Neutrophil (primary cell): ENCODE measurements around the gene CIB4.

ENCODE experiments used
- H3K27ac ChIP-seq: fragments of 200-600 bp; sonication (generic); 2 replicates; pipeline ENCODE4 v1.5.1; 2016; ENCODE audit warnings: mild to moderate bottlenecking, moderate library complexity
- H3K27me3 ChIP-seq: fragments of 200-600 bp; sonication (generic); 2 replicates; pipeline ENCODE4 v1.6.0; 2016; ENCODE audit warnings: mild to moderate bottlenecking
- H3K36me3 ChIP-seq: fragments of 200-600 bp; sonication (generic); 2 replicates; pipeline ENCODE4 v1.5.1; 2017
- H3K4me1 ChIP-seq, 2 experiments: fragments of 200-600 bp in 1 of 2; sonication (generic) in 1 of 2; 1 replicate in 1 of 2; 2 replicates in 1 of 2; pipeline versions ENCODE4 v1.5.1 to v1.6.1; 2013 to 2016; ENCODE audit warnings: low read depth in 1 of 2, low read length in 1 of 2, mild to moderate bottlenecking in 1 of 2, moderate library complexity in 1 of 2; ENCODE audit not compliant: control insufficient read depth in 1 of 2, insufficient read depth in 1 of 2
- H3K4me3 ChIP-seq, 2 experiments: fragments of 200-600 bp in 1 of 2; sonication (generic) in 1 of 2; 1 replicate in 1 of 2; 2 replicates in 1 of 2; pipeline ENCODE4 v1.5.1; 2013 to 2016; ENCODE audit warnings: low read depth in 1 of 2, low read length in 1 of 2, mild to moderate bottlenecking in 1 of 2, moderate library complexity in 1 of 2
- H3K9me3 ChIP-seq: fragments of 200-600 bp; sonication (generic); 2 replicates; pipeline ENCODE4 v1.5.1; 2016
- CTCF ChIP-seq: fragments of 200-600 bp; sonication (generic); IDR thresholded peaks from 2 replicates; pipeline ENCODE4 v1.5.1; 2016; ENCODE audit warnings: antibody characterized with exemption

CIB4 gene

GRCh38 chr2:26629751-26630150, 11.4 kb downstream of the CIB4 start:
- no peak for TF ChIP-seq CTCF
- Histone ChIP-seq H3K9me3 (no peaks in the 10 kb centered on the region), H3K27me3 (no peaks in the 10 kb centered on the region), H3K4me1 (no peaks in the 10 kb centered on the region), H3K4me3 (no peak overlapping the region), H3K27ac (no peak overlapping the region), H3K36me3 (no peaks in the 10 kb centered on the region)

GRCh38 chr2:26629346-26629630, 11.9 kb downstream of the CIB4 start:
- no peaks in the 10 kb centered on the region for H3K4me1 ChIP-seq
- no peaks in the 10 kb centered on the region for H3K27me3 ChIP-seq
- H3K4me3 ChIP-seq: no peak overlapping the region
- no peaks in the 10 kb centered on the region for H3K36me3 ChIP-seq
- TF ChIP-seq CTCF: no peak
- no peaks in the 10 kb centered on the region for H3K9me3 ChIP-seq
- H3K27ac ChIP-seq: no peak overlapping the region

DNA sequence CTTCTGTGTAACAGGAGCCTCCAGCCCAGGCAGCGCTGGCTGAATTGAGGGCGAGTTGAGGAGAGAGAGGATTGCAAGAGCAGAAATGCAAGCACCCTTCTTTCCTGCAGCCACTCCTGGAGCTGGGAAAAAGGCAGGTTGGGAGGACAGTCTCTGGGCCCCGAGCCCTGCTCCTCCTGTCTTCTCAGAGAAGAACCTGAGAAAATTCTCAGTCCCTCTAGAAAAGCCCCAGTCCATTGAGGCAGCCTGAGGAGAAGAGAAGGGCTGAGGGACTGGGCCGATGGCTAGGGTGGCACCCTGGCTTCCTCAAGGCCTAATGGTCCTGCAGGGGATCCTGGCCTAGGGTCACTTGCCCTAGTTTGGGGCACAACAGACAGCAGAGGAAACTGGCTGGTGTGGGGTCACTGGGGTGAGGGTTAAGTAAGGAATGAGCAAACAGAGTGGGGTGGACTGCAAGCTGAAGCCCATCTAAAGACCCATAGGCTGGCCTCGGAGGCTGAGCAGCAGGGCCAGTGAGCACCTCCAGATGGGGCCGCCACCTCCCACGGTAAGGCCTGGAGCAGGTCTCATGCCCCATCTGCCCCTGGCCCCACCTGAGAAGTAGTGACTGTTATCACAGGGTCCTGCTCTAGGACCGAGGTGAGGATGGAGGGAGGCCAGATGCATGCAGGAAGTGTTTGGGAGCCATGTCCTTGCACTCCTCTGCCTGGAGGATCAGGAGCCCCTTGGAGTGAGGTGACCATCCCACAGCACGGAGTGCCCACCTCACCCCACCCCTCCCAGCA, 12.4 kb downstream of the CIB4 start:
- Histone ChIP-seq H3K27ac (no peak overlapping the region), H3K27me3 (no peaks in the 10 kb centered on the region), H3K4me1 (no peaks in the 10 kb centered on the region), H3K36me3 (no peaks in the 10 kb centered on the region), H3K4me3 (no peak overlapping the region), H3K9me3 (no peaks in the 10 kb centered on the region)
- TF ChIP-seq CTCF: no peak

- no peaks in the 10 kb centered on the region for H3K9me3 ChIP-seq
- no peak for TF ChIP-seq CTCF
- H3K36me3 ChIP-seq: no peaks in the 10 kb centered on the region
- H3K4me1 ChIP-seq: no peaks in the 10 kb centered on the region
- H3K27me3 ChIP-seq: no peaks in the 10 kb centered on the region
- no peak overlapping the region for H3K27ac ChIP-seq
- no peak overlapping the region for H3K4me3 ChIP-seq
These were observed 13.6 kb downstream of the CIB4 start for GRCh38 chr2:26627350-26628105.

DNA sequence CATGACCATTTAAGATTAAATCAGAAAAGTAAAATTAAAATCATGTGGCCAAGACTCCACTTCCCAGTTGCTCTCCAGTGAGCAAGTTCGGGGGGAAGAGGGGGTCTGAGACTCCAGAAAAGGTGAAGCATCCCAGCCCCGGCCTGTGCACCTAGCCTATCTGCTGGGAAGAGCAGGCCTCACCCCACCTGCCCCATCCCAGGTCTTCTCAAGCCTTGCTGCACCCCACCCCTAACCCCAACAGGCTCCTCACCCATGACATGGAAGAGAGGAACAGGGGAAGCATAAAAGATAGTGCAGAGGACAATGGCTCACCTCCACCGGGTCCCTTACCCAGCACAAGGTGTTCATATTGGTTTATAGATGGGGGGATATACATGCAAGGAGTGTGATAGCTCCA, 14.6 kb downstream of the CIB4 start:
- Histone ChIP-seq H3K27ac (no peak overlapping the region), H3K4me1 (no peaks in the 10 kb centered on the region), H3K27me3 (no peaks in the 10 kb centered on the region), H3K36me3 (no peaks in the 10 kb centered on the region), H3K9me3 (no peaks in the 10 kb centered on the region), H3K4me3 (no peak overlapping the region)
- no peak for TF ChIP-seq CTCF
